Activated gamma-delta T cell treated with Interleukin-2 at 50 U/mL for 16 hours (primary cell): ENCODE results near the gene CBX3.
"Not testable (repeated sequence)": the region's sequence is repeated elsewhere in the genome, so short reads cannot be mapped to it uniquely, and the experiment has no call there.

Experiments used
- DNase-seq: peaks from one replicate; pipeline ENCODE4 v3.0.0-alpha.2; 2020

The CBX3 gene

DNA sequence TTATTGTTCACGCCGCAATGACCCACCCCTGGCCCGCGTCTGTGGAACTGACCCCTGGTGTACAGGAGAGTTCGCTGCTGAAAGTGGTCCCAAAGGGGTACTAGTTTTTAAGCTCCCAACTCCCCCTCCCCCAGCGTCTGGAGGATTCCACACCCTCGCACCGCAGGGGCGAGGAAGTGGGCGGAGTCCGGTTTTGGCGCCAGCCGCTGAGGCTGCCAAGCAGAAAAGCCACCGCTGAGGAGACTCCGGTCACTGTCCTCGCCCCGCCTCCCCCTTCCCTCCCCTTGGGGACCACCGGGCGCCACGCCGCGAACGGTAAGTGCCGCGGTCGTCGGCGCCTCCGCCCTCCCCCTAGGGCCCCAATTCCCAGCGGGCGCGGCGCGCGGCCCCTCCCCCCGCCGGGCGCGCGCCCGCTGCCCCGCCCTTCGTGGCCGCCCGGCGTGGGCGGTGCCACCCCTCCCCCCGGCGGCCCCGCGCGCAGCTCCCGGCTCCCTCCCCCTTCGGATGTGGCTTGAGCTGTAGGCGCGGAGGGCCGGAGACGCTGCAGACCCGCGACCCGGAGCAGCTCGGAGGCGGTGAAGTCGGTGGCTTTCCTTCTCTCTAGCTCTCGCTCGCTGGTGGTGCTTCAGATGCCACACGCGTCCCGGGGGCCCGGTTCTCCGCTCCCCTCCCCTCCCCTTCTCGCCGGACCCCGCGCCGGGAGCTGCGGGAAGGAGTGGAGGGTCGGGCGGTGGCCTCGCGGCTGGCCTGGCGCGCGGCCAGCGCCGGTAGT is at the start of gene CBX3:
Gene CBX3, plus strand, starts transcription at position 499 of the 772 bp plus-strand sequence. CDS start 1,254 bp downstream, outside the sequence.
- peak; percentile 90 for DNase-seq

DNA sequence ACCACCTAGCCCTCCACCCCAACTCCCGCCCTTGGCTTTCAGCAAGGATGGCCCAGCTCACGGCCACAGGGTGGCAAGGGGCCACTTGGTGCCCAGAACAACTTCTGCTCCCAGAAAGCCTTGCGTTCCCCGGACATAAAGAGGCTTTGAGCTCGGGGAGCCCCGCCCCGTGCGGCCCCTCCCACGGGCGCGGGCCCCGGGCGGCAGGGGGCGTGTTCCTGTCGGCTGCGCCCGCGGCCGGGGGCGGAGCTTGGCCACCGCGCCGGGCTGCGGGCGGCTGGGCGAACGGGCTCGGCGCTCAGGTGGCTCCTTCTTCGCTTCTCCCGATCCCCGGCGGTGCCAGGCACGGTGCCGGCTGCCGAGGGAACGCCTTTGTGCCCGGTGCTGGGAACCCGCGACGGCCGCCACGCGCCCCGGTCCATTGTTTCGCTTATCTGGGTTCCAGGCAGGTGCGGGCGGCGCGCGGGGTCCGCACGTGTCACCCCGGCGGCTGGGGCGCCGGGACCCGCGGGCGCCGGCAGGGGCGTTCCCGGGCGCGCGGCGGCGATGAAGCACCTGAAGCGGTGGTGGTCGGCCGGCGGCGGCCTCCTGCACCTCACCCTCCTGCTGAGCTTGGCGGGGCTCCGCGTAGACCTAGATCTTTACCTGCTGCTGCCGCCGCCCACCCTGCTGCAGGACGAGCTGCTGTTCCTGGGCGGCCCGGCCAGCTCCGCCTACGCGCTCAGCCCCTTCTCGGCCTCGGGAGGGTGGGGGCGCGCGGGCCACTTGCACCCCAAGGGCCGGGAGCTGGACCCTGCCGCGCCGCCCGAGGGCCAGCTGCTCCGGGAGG is 49.4 kb upstream of the CBX3 start, which contains the start of gene NFE2L3:
Gene NFE2L3, plus strand, starts transcription at position 246 of the 829 bp plus-strand sequence. Its CDS starts 301 bp downstream, at position 547.
- peak; percentile 77 for DNase-seq

DNA sequence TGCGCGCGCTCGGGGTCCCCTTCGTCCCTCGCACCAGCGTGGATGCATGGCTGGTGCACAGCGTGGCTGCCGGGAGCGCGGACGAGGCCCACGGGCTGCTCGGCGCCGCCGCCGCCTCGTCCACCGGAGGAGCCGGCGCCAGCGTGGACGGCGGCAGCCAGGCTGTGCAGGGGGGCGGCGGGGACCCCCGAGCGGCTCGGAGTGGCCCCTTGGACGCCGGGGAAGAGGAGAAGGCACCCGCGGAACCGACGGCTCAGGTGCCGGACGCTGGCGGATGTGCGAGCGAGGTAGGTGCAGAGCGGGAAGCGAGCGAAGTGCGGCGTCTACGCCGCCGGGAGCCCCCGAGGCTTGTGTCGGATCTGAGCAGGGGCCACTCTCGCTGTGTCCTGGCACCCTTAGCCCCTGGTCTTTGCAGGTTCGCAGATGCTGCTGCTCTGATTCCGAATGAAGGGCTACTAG is 48.7 kb upstream of the CBX3 start:
- peak; percentile 29 for DNase-seq

DNA sequence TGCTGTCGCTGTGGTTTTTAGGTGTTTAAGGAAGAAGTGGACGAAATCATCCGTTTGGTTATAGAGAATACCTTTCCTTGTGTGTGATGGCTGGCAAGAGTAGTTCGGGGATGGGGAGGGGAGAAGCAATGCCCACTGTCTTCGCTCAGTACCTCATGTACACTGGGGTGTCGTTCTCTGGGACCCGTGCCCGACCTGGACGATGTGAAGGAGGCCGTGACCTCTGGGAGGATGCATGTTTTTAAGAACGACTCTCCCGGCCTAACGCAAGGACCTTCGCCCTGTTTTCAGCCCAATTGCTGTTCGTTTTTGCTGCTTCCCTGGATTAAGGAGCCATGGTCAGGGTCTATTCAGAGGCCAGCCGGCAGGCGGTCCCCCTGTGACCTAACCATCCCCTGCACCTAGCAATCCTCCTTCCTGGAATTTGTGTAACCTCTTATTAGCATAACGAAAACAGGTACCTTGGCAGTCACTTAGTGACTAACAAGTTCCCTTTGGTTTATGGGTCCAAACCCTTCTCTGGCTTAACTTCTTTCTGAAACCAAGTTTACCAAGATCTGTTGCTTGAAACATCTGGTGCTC is 48.2 kb upstream of the CBX3 start:
- DNase-seq: no peak

DNA sequence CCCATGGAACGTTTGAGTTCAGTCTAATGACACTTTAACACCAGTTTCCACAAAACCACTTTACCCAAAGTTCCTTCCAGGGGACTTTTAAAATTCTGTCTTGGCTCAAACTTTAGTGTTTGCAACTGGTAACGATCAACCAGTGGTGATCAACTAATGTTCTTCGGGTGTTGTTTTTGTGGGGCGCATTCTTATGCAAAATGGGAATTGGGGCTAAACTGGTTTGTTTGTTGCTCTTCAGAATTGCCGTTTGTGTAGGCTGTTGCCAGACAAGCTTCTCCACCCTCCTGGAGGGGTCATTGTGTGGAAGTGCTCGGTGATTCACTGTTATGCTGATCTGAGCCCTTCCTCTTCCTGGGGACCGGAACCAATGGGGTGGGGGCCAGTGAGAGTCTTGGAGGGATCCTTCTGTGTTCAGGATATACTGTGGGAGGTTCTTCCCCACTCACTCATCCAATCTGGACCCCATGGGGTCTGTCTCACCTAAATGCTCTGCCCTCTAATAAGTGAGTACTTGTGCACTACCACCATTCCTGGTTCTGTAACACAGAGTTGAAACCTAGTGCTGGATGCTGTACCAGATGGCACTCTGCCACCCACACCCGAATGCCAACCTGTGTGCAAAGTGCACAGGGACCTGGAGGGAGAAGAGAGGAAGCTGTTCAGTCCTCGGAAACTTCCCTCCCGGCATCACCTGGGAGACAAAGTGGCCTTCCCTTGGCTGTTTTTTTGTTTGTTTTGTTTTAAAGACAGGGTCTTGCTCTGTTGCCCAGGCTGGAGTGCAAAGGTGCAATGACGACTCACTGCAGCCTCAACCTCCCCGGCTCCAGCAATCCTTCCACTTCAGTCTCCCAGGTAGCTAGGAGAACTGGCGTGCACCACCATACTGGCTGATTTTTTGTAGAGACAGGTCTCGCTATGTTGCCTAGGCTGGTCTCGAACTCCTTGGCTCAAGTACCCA is 47.4 kb upstream of the CBX3 start:
- DNase-seq: no peak

DNA sequence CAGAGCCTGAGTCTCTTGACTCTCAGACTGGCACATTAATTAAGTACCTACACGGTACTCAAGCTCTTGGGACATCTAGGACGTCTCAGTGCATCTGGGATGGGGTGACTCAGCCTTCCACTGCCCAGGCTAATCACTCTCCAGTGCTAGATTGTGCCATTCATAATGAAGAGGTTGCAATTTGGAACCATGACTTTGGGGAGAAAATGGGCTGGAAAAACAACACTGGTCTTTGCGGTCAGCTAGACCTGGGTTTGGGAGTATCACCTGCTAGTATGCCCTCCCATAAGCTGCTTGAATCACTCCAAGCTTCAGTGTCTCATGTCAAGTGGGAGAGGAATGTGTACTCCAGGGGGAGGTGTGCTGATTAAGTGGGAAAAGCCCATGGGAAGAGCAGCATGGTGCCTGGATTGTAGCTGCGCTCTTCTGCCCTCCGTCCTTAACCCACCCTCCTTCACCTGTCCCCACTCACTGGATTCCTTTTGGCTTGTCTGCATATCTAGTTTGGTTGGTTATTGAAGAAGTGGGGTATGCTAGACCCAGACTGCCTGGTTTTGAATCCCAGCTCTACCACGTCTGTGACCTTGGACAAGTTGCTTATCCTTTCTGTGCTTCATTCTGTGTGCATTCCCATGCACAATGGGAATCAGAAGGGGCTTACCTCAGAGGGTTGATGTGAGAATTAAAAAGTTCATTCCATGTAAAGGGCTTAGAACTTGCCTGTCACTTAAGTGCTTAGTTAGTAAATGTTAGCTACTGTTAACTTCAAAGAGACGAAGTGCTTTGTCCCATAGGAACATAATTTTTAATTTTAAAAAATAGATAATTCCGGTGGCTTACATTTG is 45.8 kb upstream of the CBX3 start:
- no peak for DNase-seq

DNA sequence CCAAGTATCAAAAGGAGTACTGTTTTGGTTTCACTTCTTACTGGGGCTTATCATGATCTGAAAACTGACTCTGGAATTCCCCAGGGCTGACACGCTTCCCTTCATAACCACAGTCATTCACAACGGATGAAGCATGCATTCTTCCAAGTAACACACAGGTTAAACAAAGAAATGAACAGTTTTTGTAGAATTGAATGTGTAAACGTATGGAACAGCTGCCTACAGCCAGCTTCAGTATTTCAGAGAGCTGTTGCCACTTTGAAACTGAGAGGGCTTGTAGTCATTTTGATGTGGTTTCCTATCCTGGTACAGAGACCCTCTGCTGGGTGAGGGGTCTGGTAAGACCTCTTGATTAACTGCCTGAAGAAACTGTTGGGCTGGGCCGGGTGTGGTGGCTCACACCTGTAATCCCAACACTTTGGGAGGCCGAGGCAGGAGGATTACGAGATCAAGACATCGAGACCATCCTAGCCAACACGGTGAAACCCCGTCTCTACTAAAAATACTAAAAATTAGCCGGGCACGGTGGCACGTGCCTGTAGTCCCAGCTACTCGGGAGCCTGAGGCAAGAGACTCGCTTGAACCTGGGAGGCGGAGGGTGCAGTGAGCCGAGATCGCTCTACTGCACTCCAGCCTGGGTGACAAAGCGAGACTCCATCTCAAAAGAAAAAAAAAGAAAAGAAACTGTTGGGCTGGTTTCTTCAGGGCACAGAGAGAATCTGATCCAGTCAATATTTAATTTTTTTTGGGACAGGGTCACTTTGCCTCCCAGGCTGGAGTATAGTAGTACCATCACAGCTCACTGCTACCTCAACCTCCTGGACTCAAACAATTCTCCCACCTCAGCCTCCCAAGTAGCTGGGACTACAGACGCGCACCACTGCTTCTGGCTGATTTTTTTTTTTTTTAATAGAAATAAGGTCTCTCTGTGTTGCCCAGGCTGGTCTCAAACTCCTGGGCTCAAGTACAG is 44.8 kb upstream of the CBX3 start:
- peak; percentile 34 for DNase-seq

DNA sequence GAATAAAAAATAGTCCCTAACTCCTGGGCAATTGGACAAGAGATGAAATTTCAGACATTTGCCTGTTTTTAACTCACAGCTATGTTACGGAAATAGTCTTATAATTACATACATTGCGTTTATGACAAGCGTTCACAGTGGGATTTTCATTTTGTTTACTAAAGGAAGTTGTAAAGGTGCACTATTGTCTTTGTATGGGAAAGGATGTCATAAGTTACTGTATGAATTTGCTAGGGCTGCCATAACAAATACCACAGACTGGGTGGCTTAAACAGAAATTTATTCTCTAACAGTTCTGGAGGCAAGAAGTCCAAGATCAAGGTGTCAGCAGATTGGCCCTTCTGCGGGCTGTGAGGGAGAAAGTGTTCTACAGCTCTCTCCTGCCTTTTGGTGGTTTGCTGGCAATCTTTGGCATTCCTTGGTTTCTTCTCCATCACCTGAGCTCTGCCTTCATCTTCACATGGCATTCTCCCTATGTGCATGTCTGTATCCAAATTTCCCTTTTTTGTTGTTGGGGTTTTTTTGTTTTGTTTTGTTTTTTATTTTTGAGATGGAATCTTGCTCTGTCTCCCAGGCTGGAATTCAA is 43.9 kb upstream of the CBX3 start:
- DNase-seq: no peak

DNA sequence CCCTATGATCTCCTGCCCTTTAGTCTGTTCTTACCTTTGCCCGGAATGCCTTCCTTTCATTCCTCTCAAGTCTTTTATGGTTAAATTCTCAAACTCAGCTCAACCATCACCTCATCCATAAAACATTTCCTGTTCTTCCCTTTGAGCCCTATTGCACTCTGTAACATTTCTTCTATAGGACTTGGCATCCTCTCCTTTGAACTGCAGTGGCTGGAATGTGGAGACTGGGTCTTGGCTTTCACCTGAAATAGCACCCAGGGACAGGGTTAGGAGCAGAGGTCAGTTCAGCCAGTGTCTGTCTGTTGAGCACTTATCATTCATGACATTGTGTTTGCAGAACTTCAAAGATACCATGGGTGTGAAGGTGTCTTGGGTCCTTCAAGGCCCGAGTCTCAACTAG is 42.3 kb upstream of the CBX3 start:
- no peak for DNase-seq

DNA sequence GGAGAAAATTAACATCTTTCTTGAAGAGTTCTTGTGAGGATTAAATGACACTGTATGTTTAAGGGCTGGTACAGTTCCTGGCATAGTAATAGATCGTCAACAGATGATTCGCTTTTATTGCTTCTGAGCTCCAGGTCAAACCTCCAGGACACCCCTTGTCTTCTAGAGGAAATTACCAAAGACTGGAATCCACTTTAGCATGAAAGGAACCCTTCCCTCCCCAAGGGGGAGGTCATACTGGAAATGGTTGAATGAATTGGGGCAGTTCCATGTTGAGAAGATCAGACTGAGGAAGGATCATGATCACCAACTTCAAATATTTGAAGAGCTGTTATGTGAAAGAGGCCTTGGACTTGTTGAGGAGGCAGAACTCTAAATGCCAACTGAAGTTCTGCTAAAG is 40.6 kb upstream of the CBX3 start:
- no peak for DNase-seq

DNA sequence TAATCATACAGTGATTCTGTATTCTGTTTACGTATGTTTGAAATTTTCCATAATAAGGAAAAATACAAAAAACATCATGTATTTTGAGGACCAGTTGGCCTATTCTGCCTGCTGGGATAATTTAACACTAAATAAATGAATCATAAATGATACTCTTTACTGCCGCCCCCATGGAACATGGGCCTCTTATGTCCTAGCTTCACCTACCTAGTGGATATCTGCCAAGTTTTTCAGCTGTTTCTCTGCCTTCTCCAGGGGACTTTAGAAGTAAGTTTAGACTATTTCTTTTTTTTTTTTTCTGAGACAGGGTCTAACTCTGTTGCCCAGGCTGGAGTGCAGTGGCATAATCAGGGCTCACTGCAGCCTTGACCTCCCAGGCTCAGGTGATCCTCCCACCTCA is 39.1 kb upstream of the CBX3 start:
- DNase-seq: no peak

DNA sequence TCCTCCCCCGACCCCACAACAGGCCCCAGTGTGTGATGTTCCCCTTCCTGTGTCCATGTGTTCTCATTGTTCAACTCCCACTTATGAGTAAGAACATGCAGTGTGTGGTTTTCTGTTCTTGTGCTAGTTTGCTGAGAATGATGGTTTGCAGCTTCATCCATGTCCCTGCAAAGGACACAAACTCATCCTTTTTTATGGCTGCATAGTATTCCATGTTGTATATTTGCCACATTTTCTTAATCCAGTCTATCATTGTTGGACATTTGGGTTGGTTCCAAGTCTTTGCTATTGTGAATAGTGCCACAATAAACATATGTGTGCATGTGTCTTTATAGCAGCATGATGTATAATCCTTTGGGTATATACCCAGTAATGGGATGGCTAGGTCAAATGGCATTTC is 37.7 kb upstream of the CBX3 start:
- not testable (repeated sequence) for DNase-seq

DNA sequence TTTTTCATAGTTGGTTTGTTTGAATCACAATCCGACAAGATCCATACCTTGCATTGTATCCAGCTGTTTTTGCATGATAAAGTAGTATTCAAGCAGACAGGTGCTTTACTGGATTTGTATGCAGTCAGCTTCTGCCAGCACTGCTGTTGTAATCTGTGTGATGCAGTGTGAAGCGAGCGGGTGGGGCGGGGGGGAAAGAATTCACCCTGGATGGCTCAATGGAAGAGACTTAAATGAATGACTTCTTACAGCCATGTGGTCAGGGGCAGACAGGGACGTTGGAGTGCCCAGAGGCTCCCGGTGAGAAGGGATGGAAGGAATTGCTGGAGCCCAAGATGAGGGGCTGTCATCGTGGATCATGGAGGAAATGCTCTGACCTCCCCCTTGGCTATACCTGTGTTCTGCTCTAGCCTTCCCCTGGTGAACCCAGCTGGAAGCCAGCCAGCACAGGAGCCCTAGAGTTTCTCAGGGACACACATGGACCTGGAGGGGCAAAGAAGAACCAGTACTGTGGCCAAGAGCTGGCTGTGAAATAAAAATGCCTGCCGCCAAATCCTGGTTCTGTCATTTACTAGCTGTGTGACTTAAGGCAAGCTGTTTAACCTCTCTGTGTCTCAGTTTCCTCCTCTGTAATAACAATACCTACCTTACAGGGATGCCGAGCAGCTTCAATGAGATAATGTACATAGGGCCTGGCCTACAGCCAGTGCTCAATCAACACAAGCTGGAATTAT is 35.4 kb upstream of the CBX3 start:
- DNase-seq: no peak

DNA sequence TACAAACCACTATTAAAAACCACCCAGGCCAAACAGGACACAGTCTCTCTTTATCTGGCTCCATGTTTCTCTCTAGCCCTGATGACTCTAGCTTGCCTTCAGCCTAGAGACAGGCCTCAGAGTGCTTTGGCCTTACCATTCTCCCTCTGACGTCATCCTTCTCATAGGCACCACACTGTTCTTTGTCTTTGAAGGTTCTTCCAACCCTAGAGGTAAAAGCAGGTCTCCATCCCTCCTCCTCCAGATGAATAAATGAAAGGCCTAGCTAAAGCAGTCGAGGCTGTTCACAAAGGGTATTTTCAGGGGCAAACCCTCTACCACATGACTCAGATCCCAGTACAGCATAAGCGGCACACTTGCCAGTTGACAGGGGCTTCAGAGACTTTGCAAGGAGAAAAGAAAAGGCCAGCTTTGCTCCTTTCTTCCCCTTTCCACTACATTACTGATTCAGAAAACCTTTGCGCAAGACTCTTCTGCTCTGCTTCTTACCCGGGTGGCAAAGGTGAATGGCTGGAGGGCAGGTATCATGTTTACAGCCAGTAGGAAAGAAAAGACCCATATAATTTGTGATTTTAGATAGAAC is 34.8 kb upstream of the CBX3 start:
- DNase-seq: no peak

DNA sequence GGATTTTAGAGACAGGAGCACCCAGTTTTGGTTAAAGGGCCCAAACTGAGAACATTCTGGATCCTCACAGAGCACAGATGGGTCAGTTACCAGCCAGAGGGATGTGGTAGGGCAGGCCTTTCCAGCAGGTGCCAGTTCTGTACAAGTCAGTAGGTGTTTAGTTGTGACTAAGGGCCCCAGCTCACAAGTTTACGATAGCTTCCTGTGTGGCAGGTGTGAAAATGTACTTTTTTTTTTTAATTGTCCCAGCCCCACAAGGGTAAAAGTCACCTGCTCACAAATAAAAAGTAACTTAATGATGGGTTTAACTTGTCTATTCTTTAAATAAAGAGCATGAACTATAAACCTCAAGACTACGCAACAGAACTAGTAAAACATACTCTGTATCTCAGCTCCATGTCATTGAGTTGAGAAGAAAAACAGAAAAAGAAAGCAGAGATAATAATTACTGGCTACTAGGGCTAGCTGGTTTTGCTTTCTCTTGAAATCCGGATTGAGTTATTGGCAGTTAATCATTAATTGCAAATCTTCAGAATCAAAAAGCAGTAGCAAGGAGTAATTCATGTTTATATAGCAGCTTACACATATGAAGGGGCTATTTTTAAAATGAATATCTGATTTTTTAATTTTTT is 34.1 kb upstream of the CBX3 start:
- DNase-seq: peak; percentile 51

DNA sequence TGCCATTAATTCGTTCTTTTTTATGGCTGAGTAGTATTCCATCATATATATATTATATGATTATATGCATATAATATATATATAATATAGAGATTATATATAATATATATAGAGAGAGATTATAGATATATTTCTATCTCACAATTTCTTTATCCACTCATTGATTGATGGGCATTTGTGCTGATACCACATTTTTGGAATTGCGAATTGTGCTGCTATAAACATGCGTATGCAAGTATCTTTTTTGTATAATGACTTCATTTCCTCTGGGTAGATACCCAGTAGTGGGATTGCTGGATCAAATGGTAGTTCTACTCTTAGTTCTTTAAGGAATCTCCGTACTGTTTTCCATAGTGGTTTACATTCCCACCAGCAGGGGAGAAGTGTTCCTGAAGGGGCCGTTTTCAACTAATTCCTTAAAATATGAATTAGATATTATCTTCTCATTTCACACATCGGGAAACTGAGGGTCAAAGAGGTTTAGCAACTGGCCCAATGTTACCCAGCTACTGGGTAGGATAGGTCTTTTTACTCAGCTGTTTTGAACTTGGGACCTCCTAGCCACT is 33.0 kb upstream of the CBX3 start:
- DNase-seq: no peak

DNA sequence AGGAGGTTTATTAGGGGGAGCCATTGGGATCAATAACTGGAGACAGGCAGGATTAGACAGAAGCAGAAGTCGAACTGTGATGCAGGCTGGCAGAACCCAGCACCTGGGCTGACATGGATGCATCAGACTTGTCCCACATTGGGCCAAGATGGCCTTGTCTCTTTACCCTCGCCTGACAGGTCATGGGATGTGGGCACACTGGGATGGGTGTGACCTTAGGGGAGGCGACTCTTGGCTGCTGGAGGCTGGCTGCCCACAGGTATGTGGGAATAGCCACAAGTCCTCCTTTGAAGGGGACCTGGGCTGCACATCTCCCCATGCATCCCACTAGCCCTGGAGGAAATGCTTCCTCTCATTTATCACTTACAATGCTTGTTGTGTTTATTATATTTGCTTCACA is 32.3 kb upstream of the CBX3 start:
- no peak for DNase-seq

DNA sequence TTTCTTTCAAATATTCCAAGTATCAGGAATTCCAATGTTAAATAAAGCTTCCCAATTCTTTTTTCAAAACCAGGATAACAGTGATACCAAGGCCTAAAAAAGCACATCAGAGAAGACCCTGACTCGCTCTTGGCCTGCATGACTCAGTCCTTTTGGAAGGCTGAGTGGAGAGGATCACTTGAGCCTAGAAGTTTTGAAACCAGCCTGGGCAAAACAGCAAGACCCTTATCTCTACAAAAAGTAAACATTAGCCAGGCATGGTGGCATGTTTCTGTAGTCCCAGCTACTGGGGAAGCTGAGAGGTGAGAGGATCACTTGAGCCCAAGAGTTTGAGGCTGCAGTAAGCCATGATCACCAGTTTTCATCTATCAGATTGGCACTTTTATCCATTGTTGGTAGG is 30.9 kb upstream of the CBX3 start:
- DNase-seq: no peak
